ENCODE data around the gene OBSCN.
"Not testable (repeated sequence)": the region's sequence is repeated elsewhere in the genome, so short reads cannot be mapped to it uniquely, and the experiment has no call there.

Gene OBSCN

DNA sequence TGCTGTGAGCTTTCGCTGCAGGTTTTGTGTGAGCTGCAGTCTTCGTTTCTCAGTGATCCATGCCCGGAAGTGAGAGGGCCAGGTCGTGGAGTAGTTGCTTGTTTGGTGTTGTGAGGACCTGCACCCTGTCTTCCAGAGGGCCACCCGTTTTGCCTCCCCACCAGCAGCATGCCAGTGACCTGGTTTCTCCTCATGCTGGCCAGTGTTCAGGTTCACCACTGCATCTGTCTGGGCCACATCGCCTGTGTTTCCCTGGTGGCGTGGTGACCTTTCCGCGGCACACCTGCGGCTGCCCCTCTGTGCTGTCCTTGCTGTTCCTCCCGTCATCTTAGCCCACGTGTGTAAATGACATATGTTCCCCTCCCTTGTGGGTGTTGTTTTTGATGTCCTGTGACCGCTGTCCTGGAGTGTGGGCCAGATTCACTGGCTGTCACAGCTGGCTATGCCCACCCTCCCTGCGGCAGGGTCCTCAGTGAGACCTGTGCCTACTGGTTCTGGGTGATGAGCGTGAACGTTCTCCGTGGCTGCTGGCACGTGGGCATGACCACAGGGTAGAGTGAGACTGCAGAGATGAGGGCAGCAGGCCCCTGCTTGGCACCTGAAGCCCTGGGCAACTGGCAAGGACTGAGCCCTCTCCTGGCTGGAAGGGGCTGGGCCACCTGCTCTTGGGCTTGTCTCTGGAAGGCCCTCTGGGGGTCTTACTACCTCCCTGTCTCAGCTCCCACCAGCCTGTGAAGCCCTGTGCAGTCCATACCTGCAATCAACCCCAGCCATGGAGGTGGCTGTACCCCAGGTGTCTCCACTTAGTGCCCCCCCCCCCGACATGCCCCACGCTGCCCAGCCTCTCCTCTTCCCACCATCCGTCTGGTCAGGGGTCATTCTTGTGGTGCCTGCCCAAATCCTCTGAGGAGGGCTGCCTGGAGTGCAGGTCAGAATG, 35.0 kb upstream of the OBSCN start:
- DNase-seq, result no peak

GRCh38 chr1:228173528-228174481, 34.0 kb upstream of the OBSCN start:
- peak in 1 of 2 experiments; percentile 25 for DNase-seq

GRCh38 chr1:228174482-228175315, 33.1 kb upstream of the OBSCN start:
- no peak for DNase-seq

GRCh38 chr1:228175316-228176023, 32.4 kb upstream of the OBSCN start:
- DNase-seq, result no peak

DNA sequence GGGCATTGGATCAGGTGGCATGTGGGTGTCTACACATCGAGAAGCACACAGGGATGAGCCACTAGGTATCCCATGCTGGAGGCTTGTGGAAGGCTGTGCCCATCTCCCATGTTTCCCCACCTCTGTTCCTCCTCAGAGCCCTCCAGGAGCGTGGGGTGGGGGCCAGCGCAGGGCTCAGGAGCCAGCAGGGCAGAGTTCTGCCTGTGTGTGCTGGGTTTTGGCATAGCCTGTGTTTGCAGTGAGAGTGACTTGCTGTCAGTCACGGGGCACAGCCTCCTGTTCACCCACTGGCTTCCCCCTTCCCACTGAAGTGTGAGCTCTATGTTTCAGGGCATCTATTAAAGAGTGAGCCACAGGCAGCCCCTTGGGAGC, 31.8 kb upstream of the OBSCN start:
- no peak for DNase-seq

DNA sequence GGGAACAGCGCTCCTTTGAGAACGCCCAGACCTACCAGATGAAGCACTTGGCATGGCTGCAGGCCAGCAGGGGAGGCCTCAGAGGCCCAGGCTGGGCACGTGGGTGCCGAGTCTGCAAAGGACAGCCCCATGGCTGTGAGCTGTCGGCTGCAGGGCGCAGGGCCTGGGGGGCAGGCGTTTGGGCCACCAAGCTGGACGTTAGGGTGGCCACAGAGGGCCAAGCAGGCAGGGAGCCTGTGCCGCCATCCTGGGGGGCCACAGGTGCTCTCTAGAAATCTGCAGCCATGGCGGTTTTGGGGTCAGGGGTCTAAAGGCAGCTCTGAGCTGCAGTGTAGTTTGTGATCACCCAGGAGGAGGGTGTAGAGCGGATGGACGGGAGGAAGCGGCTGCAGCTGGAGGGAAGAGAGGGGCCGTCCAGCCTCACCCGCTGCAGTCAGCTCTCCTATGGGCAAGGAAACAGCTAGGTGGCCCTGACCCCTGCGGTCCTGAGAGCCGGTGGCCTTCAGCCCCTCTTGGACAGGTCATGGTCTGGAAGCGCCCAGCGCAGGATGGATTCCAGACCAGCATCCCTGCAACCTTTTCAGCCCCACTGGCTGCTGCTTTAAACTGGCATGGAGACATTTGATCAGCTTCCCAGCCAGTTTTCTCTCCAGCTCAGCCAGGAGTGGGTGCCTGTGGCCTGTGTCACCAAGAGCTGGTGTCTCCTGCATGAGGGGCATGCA, 31.2 kb upstream of the OBSCN start:
- DNase-seq, result no peak

DNA sequence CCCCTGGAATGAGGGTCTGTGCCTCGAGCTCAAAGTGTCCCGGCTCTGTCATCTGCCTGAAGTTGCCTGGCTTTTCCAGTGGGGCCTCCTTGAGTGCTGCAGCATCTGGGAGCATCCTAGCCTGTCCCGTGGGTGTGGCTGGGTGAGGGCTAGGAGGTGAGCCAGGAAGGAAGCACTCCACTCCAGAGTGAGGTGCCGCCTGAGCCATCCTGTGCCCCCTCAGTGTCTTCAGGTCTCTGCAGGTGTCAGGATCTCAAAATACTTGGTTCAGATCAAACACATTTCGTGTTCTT, 30.7 kb upstream of the OBSCN start:
- no peak for DNase-seq

DNA sequence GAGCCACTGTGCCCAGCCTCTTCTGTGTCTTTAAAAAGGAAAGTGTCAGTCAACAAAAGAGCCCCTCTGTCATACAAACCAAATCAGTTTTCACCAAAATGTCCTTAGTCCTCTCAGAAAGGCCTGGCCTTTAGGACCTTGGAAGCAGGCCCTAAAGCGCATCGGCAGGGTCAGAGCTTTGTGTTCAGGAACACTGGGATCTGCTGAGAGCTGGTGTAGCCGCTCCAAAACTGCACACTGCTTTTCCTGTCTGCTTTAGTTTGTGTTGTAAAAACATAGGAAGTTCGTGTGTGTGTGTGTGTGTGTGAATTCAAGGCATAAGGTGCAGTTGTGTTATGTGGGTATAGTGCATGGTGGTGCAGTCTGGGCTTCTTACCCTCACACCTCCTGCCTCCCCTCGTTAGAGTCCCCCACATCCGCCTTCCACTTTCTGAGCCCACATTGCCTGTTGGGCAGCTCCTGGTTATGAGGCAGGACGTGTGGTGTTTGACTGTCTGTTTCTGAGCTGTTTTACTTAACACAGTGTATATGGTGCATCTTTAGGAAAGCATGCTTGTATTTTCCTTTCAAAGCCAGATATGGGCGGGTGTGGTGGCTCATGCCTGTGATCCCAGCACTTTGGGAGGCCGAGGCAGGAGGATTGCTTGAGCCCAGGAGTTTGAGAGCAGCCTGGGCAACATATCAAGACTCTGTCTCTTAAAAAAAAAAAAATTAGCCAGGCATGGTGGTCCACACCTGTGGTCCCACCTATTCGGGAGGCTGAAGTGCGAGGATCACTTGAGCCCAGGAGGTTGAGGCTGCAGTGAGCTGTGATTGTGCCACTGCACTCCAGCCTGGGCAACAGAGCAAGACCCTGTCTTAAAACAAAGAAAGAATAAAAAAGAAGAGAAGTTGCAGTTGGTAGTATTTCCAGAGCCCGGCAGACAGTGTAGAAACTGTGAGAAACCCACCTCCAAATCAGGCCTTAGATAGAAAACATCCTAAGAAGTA, 29.8 kb upstream of the OBSCN start:
- DNase-seq, result no peak

- no peak for DNase-seq
Measured at GRCh38 chr1:228178737-228179684, 28.8 kb upstream of the OBSCN start.

- DNase-seq, result no peak
Measured at GRCh38 chr1:228180271-228180958, 27.4 kb upstream of the OBSCN start.

- no peak for DNase-seq
Measured at GRCh38 chr1:228180959-228181644, 26.7 kb upstream of the OBSCN start.

- no peak for DNase-seq
Measured at GRCh38 chr1:228181645-228182034, 26.2 kb upstream of the OBSCN start.

- DNase-seq, result no peak
Measured at GRCh38 chr1:228182296-228183030, 25.4 kb upstream of the OBSCN start.

- DNase-seq, result no peak
Measured at GRCh38 chr1:228184152-228184551, 23.7 kb upstream of the OBSCN start.

GRCh38 chr1:228185641-228185965, 22.2 kb upstream of the OBSCN start:
- no peak for DNase-seq

DNA sequence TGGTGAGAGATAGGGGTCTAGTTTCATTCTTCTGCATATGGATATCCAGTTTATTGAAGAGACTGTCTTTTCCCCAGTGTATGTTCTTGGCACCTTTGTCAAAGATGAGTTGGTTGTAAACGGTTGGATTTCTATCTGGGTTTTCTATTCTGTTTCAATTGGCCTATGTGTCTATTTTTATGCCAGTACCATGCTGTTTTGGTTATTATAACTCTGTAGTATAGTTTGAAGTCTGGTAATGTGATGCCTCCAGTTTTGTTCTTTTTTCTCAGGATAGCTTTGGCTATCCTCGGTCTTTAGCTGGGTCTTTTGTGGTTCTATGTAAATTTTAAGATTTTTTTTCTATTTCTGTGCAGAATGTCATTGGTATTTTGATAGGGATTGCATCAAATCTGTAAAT, 19.6 kb upstream of the OBSCN start:
- DNase-seq, result not testable (repeated sequence)

GRCh38 chr1:228190182-228190581, 17.7 kb upstream of the OBSCN start:
- no peak for DNase-seq
